Measurements from ENCODE around the gene R3HDM4.

The R3HDM4 gene

GRCh38 chr19:941292-942132 is 28.5 kb upstream of the R3HDM4 start:
- peaks cover 64 to 66% of the 10 kb centered on the region in 2 donors for H3K36me3 Mint-ChIP-seq
- H3K4me1 Mint-ChIP-seq, result peaks cover 48 to 75% of the 10 kb centered on the region in 2 donors
- DNase-seq (no peak), ATAC-seq (replicated peaks) (no peak)
- H3K4me3 Mint-ChIP-seq, result peak overlapping the region; percentile 76 to 81
- H3K9me3 Mint-ChIP-seq, result peaks cover 0 to 5% of the 10 kb centered on the region in 2 donors
- no peaks in the 10 kb centered on the region for H3K27me3 Mint-ChIP-seq
- peak overlapping the region; percentile 92 for H3K27ac Mint-ChIP-seq

- peak; percentile 64 to 66 for ATAC-seq (replicated peaks)
- Mint-ChIP-seq H3K9me3 (peaks cover 0 to 5% of the 10 kb centered on the region in 2 donors), H3K4me1 (peaks cover 47 to 73% of the 10 kb centered on the region in 2 donors), H3K27me3 (no peaks in the 10 kb centered on the region), H3K36me3 (peaks cover 64 to 65% of the 10 kb centered on the region in 2 donors), H3K4me3 (peak overlapping the region; percentile 81 to 86), H3K27ac (peak overlapping the region; percentile 94)
- peak; percentile 68 for DNase-seq
Observed at GRCh38 chr19:940591-941291, 27.7 kb upstream of the R3HDM4 start.

- Mint-ChIP-seq H3K4me3 (peak overlapping the region; percentile 75 to 86), H3K27me3 (no peaks in the 10 kb centered on the region), H3K4me1 (peaks cover 42 to 71% of the 10 kb centered on the region in 2 donors), H3K36me3 (peaks cover 62 to 66% of the 10 kb centered on the region in 2 donors), H3K27ac (peak overlapping the region; percentile 94), H3K9me3 (peaks cover 0 to 5% of the 10 kb centered on the region in 2 donors)
- ATAC-seq (replicated peaks) (no peak), DNase-seq (no peak)
Observed at GRCh38 chr19:939922-940321, 26.9 kb upstream of the R3HDM4 start.

GRCh38 chr19:939439-939838 is 26.4 kb upstream of the R3HDM4 start:
- peak overlapping the region; percentile 94 for H3K27ac Mint-ChIP-seq
- peaks cover 57 to 61% of the 10 kb centered on the region in 2 donors for H3K36me3 Mint-ChIP-seq
- ATAC-seq (replicated peaks) (no peak), DNase-seq (no peak)
- no peaks in the 10 kb centered on the region for H3K27me3 Mint-ChIP-seq
- peak overlapping the region; percentile 75 to 86 for H3K4me3 Mint-ChIP-seq
- H3K4me1 Mint-ChIP-seq, result peaks cover 37 to 71% of the 10 kb centered on the region in 2 donors
- H3K9me3 Mint-ChIP-seq, result peaks cover 0 to 5% of the 10 kb centered on the region in 2 donors

- peaks cover 52 to 59% of the 10 kb centered on the region in 2 donors for H3K36me3 Mint-ChIP-seq
Observed at GRCh38 chr19:938233-938923, 25.4 kb upstream of the R3HDM4 start.

GRCh38 chr19:937259-937694 is 24.3 kb upstream of the R3HDM4 start:
- peaks cover 53 to 57% of the 10 kb centered on the region in 2 donors for H3K36me3 Mint-ChIP-seq

More at GRCh38 chr19:938233-938923, 25.4 kb upstream of the R3HDM4 start:
- H3K27me3 Mint-ChIP-seq, result no peaks in the 10 kb centered on the region
- ATAC-seq (replicated peaks) (no peak), DNase-seq (no peak)
- peaks cover 0 to 3% of the 10 kb centered on the region in 2 donors for H3K9me3 Mint-ChIP-seq
- peak overlapping the region in 1 of 2 donors; percentile 22 for H3K4me3 Mint-ChIP-seq
- peaks cover 37 to 76% of the 10 kb centered on the region in 2 donors for H3K4me1 Mint-ChIP-seq
- H3K27ac Mint-ChIP-seq, result peak overlapping the region; percentile 89

GRCh38 chr19:936175-936546 is 23.1 kb upstream of the R3HDM4 start:
- Mint-ChIP-seq H3K9me3 (peaks cover 0 to 2% of the 10 kb centered on the region in 2 donors), H3K4me1 (peaks cover 37 to 77% of the 10 kb centered on the region in 2 donors), H3K27ac (no peak overlapping the region), H3K4me3 (no peak overlapping the region), H3K36me3 (peaks cover 52 to 58% of the 10 kb centered on the region in 2 donors), H3K27me3 (no peaks in the 10 kb centered on the region)
- DNase-seq, result no peak
- ATAC-seq (replicated peaks), result no peak

More at GRCh38 chr19:937259-937694, 24.3 kb upstream of the R3HDM4 start:
- ATAC-seq (replicated peaks) (peak; percentile 73 to 79), DNase-seq (peak; percentile 74)
- Mint-ChIP-seq H3K27me3 (no peaks in the 10 kb centered on the region), H3K4me1 (peaks cover 40 to 83% of the 10 kb centered on the region in 2 donors), H3K4me3 (peak overlapping the region; percentile 34 to 59), H3K9me3 (peaks cover 0 to 2% of the 10 kb centered on the region in 2 donors), H3K27ac (peak overlapping the region; percentile 89)

- Mint-ChIP-seq H3K4me3 (peak overlapping the region in 1 of 2 donors; percentile 25), H3K9me3 (peaks cover 0 to 2% of the 10 kb centered on the region in 2 donors), H3K36me3 (peaks cover 56 to 62% of the 10 kb centered on the region in 2 donors), H3K4me1 (peaks cover 32 to 70% of the 10 kb centered on the region in 2 donors), H3K27me3 (no peaks in the 10 kb centered on the region), H3K27ac (no peak overlapping the region)
- no peak for DNase-seq
- ATAC-seq (replicated peaks), result no peak
Observed at GRCh38 chr19:934865-935479, 22.0 kb upstream of the R3HDM4 start.

- Mint-ChIP-seq H3K27me3 (no peaks in the 10 kb centered on the region), H3K36me3 (peaks cover 53 to 59% of the 10 kb centered on the region in 2 donors), H3K9me3 (peaks cover 0 to 2% of the 10 kb centered on the region in 2 donors), H3K27ac (peak overlapping the region; percentile 62), H3K4me3 (peak overlapping the region in 1 of 2 donors; percentile 81), H3K4me1 (peaks cover 28 to 66% of the 10 kb centered on the region in 2 donors)
- DNase-seq (no peak), ATAC-seq (replicated peaks) (no peak)
Observed at GRCh38 chr19:934197-934840, 21.3 kb upstream of the R3HDM4 start.

GRCh38 chr19:933553-933882 is 20.5 kb upstream of the R3HDM4 start:
- H3K27ac Mint-ChIP-seq, result peak overlapping the region; percentile 93
- H3K36me3 Mint-ChIP-seq, result peaks cover 52 to 62% of the 10 kb centered on the region in 2 donors
- peaks cover 0 to 2% of the 10 kb centered on the region in 2 donors for H3K9me3 Mint-ChIP-seq
- peak overlapping the region; percentile 81 for H3K4me3 Mint-ChIP-seq
- ATAC-seq (replicated peaks), result no peak
- no peak for DNase-seq
- H3K27me3 Mint-ChIP-seq, result no peaks in the 10 kb centered on the region
- peaks cover 28 to 67% of the 10 kb centered on the region in 2 donors for H3K4me1 Mint-ChIP-seq

- peaks cover 48 to 56% of the 10 kb centered on the region in 2 donors for H3K36me3 Mint-ChIP-seq
- peak; percentile 48 to 58 for ATAC-seq (replicated peaks)
- H3K27ac Mint-ChIP-seq, result peak overlapping the region; percentile 93
Observed at GRCh38 chr19:932648-933552, 19.9 kb upstream of the R3HDM4 start.

GRCh38 chr19:931860-932647 is 19.0 kb upstream of the R3HDM4 start:
- H3K4me1 Mint-ChIP-seq, result peaks cover 21 to 64% of the 10 kb centered on the region in 2 donors

More at GRCh38 chr19:932648-933552, 19.9 kb upstream of the R3HDM4 start:
- no peak for DNase-seq
- H3K4me3 Mint-ChIP-seq, result peak overlapping the region; percentile 81
- peaks cover 0 to 2% of the 10 kb centered on the region in 2 donors for H3K9me3 Mint-ChIP-seq
- no peaks in the 10 kb centered on the region for H3K27me3 Mint-ChIP-seq
- H3K4me1 Mint-ChIP-seq, result peaks cover 25 to 68% of the 10 kb centered on the region in 2 donors

More at GRCh38 chr19:931860-932647, 19.0 kb upstream of the R3HDM4 start:
- Mint-ChIP-seq H3K4me3 (peak overlapping the region; percentile 64 to 75), H3K27ac (peak overlapping the region; percentile 86), H3K36me3 (peaks cover 40 to 51% of the 10 kb centered on the region in 2 donors), H3K27me3 (no peaks in the 10 kb centered on the region), H3K9me3 (no peaks in the 10 kb centered on the region)
- DNase-seq (no peak), ATAC-seq (replicated peaks) (no peak)
